ENCODE data around the gene STX18. TPM values are rescaled to one million over a fixed set of nuclear protein-coding genes. Genes with fewer than 3 reads are reported as not detected.

The STX18 gene
- total RNA-seq, 1 donor from 2014 or later = 24.0 TPM

DNA sequence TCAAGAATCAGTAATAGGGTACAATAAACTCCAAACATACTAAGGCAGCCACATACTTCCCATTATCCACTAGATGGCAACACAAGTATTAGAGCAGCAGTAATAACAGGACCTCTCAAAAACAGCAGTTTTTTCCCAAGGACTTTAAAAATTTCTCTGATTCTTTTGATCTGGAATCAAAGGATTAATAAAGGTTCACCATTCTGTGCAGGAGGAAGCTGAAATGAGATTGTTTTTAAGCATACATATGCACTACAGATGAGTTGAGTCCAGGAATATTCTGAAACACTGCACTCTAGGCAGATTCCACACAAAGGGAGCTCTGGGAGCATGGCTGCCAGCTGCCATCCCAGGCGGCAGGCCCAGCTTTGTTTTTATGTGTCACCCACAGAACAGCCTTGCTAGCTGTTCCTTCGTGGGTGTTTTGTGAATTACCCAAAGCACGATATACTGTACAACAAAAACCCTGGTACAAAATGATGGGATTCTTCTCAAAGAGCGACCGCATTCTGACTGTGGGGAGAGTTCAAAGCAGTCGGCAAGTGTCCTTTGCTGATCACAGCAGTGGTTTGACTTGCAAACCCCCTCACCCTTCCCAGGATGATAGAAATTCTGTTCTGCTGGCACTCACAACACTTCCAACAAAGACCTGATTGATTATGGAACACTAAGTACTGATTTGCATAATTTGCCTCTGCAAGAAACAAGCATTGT lies 61.0 kb downstream of the STX18 start:
- H3K9me3 Mint-ChIP-seq (ENCODE audit: unreplicated experiment) = no peaks in the 10 kb centered on the region
- no peaks in the 10 kb centered on the region for H3K36me3 Mint-ChIP-seq (ENCODE audit: low read depth, unreplicated experiment)
- no peak overlapping the region for H3K27ac Mint-ChIP-seq (ENCODE audit: unreplicated experiment)
- DNase-seq (ENCODE audit: low spot score) = no peak
- H3K4me3 Mint-ChIP-seq (ENCODE audit: unreplicated experiment) = no peak overlapping the region
- no peaks in the 10 kb centered on the region for H3K27me3 Mint-ChIP-seq (ENCODE audit: unreplicated experiment)
- no peaks in the 10 kb centered on the region for H3K4me1 Mint-ChIP-seq (ENCODE audit: unreplicated experiment)
- TF ChIP-seq, protein P1, sequence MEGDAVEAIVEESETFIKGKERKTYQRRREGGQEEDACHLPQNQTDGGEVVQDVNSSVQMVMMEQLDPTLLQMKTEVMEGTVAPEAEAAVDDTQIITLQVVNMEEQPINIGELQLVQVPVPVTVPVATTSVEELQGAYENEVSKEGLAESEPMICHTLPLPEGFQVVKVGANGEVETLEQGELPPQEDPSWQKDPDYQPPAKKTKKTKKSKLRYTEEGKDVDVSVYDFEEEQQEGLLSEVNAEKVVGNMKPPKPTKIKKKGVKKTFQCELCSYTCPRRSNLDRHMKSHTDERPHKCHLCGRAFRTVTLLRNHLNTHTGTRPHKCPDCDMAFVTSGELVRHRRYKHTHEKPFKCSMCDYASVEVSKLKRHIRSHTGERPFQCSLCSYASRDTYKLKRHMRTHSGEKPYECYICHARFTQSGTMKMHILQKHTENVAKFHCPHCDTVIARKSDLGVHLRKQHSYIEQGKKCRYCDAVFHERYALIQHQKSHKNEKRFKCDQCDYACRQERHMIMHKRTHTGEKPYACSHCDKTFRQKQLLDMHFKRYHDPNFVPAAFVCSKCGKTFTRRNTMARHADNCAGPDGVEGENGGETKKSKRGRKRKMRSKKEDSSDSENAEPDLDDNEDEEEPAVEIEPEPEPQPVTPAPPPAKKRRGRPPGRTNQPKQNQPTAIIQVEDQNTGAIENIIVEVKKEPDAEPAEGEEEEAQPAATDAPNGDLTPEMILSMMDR (IDR thresholded peaks at IDR 0.05; ENCODE audit: unreplicated experiment) = no peak

DNA sequence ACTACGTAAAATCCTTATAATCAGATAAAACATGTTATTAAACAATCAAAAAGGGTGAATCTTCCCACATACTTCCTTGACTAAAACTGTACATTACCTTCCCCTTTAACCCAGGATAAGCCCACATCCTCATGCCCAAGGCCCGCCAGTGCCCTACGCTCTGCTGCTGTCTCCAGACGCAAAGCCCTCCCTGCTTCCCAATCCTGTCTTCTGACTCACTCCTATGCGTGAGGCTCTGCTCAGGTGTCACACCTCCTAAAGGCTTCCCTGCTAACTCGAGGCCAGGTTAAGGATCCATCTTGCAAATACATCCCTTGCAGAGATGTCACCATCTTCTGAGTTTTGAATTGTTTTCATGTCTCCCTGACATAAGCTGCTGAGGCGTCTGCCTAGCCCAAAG lies 61.6 kb downstream of the STX18 start:
- Mint-ChIP-seq H3K27me3 (ENCODE audit: unreplicated experiment) (no peaks in the 10 kb centered on the region), H3K27ac (ENCODE audit: unreplicated experiment) (no peak overlapping the region), H3K4me3 (ENCODE audit: unreplicated experiment) (no peak overlapping the region), H3K4me1 (ENCODE audit: unreplicated experiment) (no peaks in the 10 kb centered on the region), H3K9me3 (ENCODE audit: unreplicated experiment) (no peaks in the 10 kb centered on the region), H3K36me3 (ENCODE audit: low read depth, unreplicated experiment) (no peaks in the 10 kb centered on the region)
- TF ChIP-seq, protein P1 (IDR thresholded peaks at IDR 0.05; ENCODE audit: unreplicated experiment) = no peak
- no peak for DNase-seq (ENCODE audit: low spot score)

DNA sequence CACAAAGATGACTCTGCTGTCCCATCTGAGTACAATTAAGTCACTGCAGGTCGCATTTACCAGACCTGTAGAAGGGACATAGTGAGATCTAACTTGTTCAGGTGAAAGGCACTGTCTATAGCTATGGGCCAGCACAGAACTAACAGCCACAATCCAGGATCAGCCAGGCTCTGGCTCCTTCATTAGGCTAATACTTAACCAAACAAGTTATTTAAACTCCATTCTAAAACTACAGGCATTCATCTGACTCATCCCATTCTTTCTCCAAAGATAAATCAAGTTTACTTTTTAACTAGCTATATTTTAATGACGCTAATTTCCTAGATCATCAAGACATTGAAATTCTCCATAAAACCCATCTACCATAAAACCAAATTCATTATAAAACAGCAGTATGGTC lies 62.5 kb downstream of the STX18 start:
- H3K9me3 Mint-ChIP-seq (ENCODE audit: unreplicated experiment) = no peaks in the 10 kb centered on the region
- no peaks in the 10 kb centered on the region for H3K27me3 Mint-ChIP-seq (ENCODE audit: unreplicated experiment)
- no peak for DNase-seq (ENCODE audit: low spot score)
- no peaks in the 10 kb centered on the region for H3K4me1 Mint-ChIP-seq (ENCODE audit: unreplicated experiment)
- no peaks in the 10 kb centered on the region for H3K36me3 Mint-ChIP-seq (ENCODE audit: low read depth, unreplicated experiment)
- H3K4me3 Mint-ChIP-seq (ENCODE audit: unreplicated experiment) = no peak overlapping the region
- TF ChIP-seq, protein P1 (IDR thresholded peaks at IDR 0.05; ENCODE audit: unreplicated experiment) = no peak
- H3K27ac Mint-ChIP-seq (ENCODE audit: unreplicated experiment) = no peak overlapping the region

DNA sequence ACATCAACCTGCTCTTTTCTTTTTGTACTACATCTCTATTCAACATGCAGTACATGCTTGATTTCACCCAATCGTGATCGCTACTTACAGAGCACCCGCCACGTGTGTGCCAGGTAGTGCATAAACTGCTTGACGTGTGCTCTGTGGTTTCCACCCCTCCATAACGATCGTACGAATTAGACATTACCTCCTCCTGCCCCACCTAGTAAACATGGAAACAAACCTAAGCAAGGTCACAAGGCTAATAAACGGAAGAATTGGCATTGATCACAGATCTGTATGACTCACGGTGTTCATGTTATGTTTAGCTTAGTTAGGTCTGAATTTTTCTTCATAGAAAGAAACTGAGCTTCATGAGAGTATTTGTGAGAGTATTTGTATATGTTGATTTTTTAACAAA lies 64.1 kb downstream of the STX18 start:
- H3K9me3 Mint-ChIP-seq (ENCODE audit: unreplicated experiment) = no peaks in the 10 kb centered on the region
- H3K27ac Mint-ChIP-seq (ENCODE audit: unreplicated experiment) = no peak overlapping the region
- H3K27me3 Mint-ChIP-seq (ENCODE audit: unreplicated experiment) = no peaks in the 10 kb centered on the region
- DNase-seq (ENCODE audit: low spot score) = no peak
- peaks cover 7% of the 10 kb centered on the region for H3K4me1 Mint-ChIP-seq (ENCODE audit: unreplicated experiment)
- no peak overlapping the region for H3K4me3 Mint-ChIP-seq (ENCODE audit: unreplicated experiment)
- no peaks in the 10 kb centered on the region for H3K36me3 Mint-ChIP-seq (ENCODE audit: low read depth, unreplicated experiment)
- TF ChIP-seq, protein P1 (IDR thresholded peaks at IDR 0.05; ENCODE audit: unreplicated experiment) = no peak

DNA sequence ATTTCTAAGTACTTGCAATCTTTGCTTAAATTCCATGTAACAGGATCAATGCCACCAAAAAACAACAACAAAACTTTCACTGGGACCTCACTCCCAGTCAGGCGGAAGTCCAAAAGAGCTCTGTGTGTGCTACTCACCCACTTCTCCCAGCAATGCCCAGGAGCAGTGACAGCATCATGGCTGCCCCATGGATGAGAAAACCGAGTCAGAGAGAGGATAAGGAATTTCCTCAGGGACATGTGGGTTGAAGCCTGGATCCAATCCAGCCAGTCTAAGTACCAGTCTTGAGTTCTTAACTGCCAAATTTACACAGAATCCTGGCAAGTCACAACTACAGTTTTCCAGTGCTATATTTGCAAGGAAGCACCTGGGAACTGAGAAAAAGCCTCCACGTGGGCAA lies 64.5 kb downstream of the STX18 start:
- Mint-ChIP-seq H3K4me1 (ENCODE audit: unreplicated experiment) (peaks cover 7% of the 10 kb centered on the region), H3K9me3 (ENCODE audit: unreplicated experiment) (no peaks in the 10 kb centered on the region), H3K27me3 (ENCODE audit: unreplicated experiment) (no peaks in the 10 kb centered on the region), H3K27ac (ENCODE audit: unreplicated experiment) (no peak overlapping the region), H3K36me3 (ENCODE audit: low read depth, unreplicated experiment) (no peaks in the 10 kb centered on the region), H3K4me3 (ENCODE audit: unreplicated experiment) (no peak overlapping the region)
- TF ChIP-seq, protein P1 (IDR thresholded peaks at IDR 0.05; ENCODE audit: unreplicated experiment) = no peak
- no peak for DNase-seq (ENCODE audit: low spot score)

Data from endothelial cell (in vitro differentiated cells).